DND-41 (cell line): ENCODE data around the gene PYCR2.

Experiments
- ATAC-seq: fragments of 200-7000 bp; cut with Tn5 transposase; 3 replicates; pipeline ENCODE4 v1.9.1; 2021; ENCODE audit warnings: low read depth; ENCODE audit not compliant: insufficient read depth
- DNase-seq: peaks from one replicate; pipeline ENCODE4 v3.0.0-alpha.2; 2020
- H2AFZ ChIP-seq: 2 replicates; pipeline ENCODE4 v1.6.0; 2012; ENCODE audit warnings: low read depth, low read length
- H3K27ac ChIP-seq: 2 replicates; pipeline ENCODE4 v1.5.1; 2012; ENCODE audit warnings: low read length, inconsistent platforms
- H3K27me3 ChIP-seq: fragments of 200-600 bp; sonication (generic); 2 replicates; pipeline ENCODE4 v1.6.0; 2012; ENCODE audit warnings: low read length, mild to moderate bottlenecking, inconsistent platforms; ENCODE audit not compliant: insufficient read depth, poor library complexity
- H3K36me3 ChIP-seq: 2 replicates; pipeline ENCODE4 v1.5.1; 2012; ENCODE audit warnings: low read length, inconsistent platforms; ENCODE audit not compliant: insufficient read depth
- H3K4me1 ChIP-seq: 2 replicates; pipeline ENCODE4 v1.5.1; 2012; ENCODE audit warnings: mild to moderate bottlenecking, low read length; ENCODE audit not compliant: insufficient read depth
- H3K4me2 ChIP-seq: 2 replicates; pipeline ENCODE4 v1.6.0; 2012; ENCODE audit warnings: mild to moderate bottlenecking, moderate library complexity, low read length, inconsistent platforms; ENCODE audit not compliant: insufficient read depth
- H3K4me3 ChIP-seq, 2 experiments: fragments of 200-600 bp in 1 of 2; shearing (Covaris generic) in 1 of 2; 2 replicates each; pipeline ENCODE4 v1.5.1; 2012 to 2016; ENCODE audit warnings: inconsistent platforms in 2 of 2, low read length in 2 of 2, mild to moderate bottlenecking in 2 of 2, low read depth in 1 of 2, moderate library complexity in 1 of 2
- H3K79me2 ChIP-seq: 2 replicates; pipeline ENCODE4 v1.6.0; 2012; ENCODE audit warnings: low read length, inconsistent platforms; ENCODE audit not compliant: insufficient read depth
- H3K9ac ChIP-seq: 2 replicates; pipeline ENCODE4 v1.6.0; 2012; ENCODE audit warnings: low read depth, mild to moderate bottlenecking, inconsistent platforms, low read length, moderate library complexity
- H3K9me3 ChIP-seq: 2 replicates; pipeline ENCODE4 v1.5.1; 2012; ENCODE audit warnings: low read length, moderate library complexity, mild to moderate bottlenecking, inconsistent platforms; ENCODE audit not compliant: insufficient read depth, severe bottlenecking
- H4K20me1 ChIP-seq: 2 replicates; pipeline ENCODE4 v1.6.0; 2012; ENCODE audit warnings: low read length; ENCODE audit not compliant: insufficient read depth
- CTCF ChIP-seq: IDR thresholded peaks from 2 replicates; pipeline ENCODE4 v1.5.1; 2012; ENCODE audit warnings: borderline replicate concordance, low read length, moderate library complexity, mild to moderate bottlenecking; ENCODE audit not compliant: poor library complexity, severe bottlenecking; ENCODE audit errors: extremely low read depth
- EZH2 ChIP-seq: IDR thresholded peaks from 3 replicates; pipeline ENCODE4 v1.6.1; 2012; ENCODE audit warnings: borderline replicate concordance, low read depth, mild to moderate bottlenecking, moderate library complexity, low read length, inconsistent platforms; ENCODE audit not compliant: severe bottlenecking

The PYCR2 gene

GRCh38 chr1:225899044-225899925, 24.8 kb downstream of the PYCR2 start:
- Histone ChIP-seq H4K20me1 (no peaks in the 10 kb centered on the region), H3K9me3 (no peaks in the 10 kb centered on the region), H3K4me2 (no peak overlapping the region), H3K27me3 (no peaks in the 10 kb centered on the region), H3K4me3 (no peak overlapping the region), H3K36me3 (no peaks in the 10 kb centered on the region), H3K9ac (no peak overlapping the region), H3K4me1 (peaks cover 18% of the 10 kb centered on the region), H2AFZ (no peak overlapping the region), H3K27ac (no peak overlapping the region), H3K79me2 (no peaks in the 10 kb centered on the region)
- DNase-seq (no peak), ATAC-seq (no peak)
- no peak for TF ChIP-seq CTCF
- TF ChIP-seq EZH2: no peak

- H2AFZ ChIP-seq: no peak overlapping the region
- H3K4me2 ChIP-seq: no peak overlapping the region
- H3K4me1 ChIP-seq: peaks cover 18% of the 10 kb centered on the region
- H3K9ac ChIP-seq: no peak overlapping the region
- no peaks in the 10 kb centered on the region for H4K20me1 ChIP-seq
- H3K79me2 ChIP-seq: no peaks in the 10 kb centered on the region
- DNase-seq: no peak
- ATAC-seq: no peak
- H3K36me3 ChIP-seq: no peaks in the 10 kb centered on the region
- no peaks in the 10 kb centered on the region for H3K9me3 ChIP-seq
- TF ChIP-seq EZH2: no peak
- no peak for TF ChIP-seq CTCF
- H3K27me3 ChIP-seq: no peaks in the 10 kb centered on the region
- no peak overlapping the region for H3K4me3 ChIP-seq
- no peak overlapping the region for H3K27ac ChIP-seq
Measured at GRCh38 chr1:225897595-225898514, 26.2 kb downstream of the PYCR2 start.

- no peaks in the 10 kb centered on the region for H3K27me3 ChIP-seq
- peaks cover 18% of the 10 kb centered on the region for H3K4me1 ChIP-seq
- H3K9ac ChIP-seq: no peak overlapping the region
- ATAC-seq (peak; percentile 98), DNase-seq (peak; percentile 59)
- no peak overlapping the region for H2AFZ ChIP-seq
- TF ChIP-seq EZH2 (no peak), CTCF (no peak)
- H3K36me3 ChIP-seq: no peaks in the 10 kb centered on the region
- H3K27ac ChIP-seq: no peak overlapping the region
- H3K4me2 ChIP-seq: no peak overlapping the region
- no peak overlapping the region for H3K4me3 ChIP-seq
- no peaks in the 10 kb centered on the region for H3K9me3 ChIP-seq
- H3K79me2 ChIP-seq: no peaks in the 10 kb centered on the region
- no peaks in the 10 kb centered on the region for H4K20me1 ChIP-seq
Measured at GRCh38 chr1:225896937-225897549, 27.0 kb downstream of the PYCR2 start.
